ENCODE data around the gene HIP1. TPM values are rescaled to one million over a fixed set of nuclear protein-coding genes. Genes with fewer than 3 reads are reported as not detected.

HIP1 gene
- total and polyA plus RNA-seq, 2 of the 4 experiments (the other 2 are of a cell fraction) = 6.8 to 10.0 TPM

- no peak overlapping the region for H2AK5ac ChIP-seq (ENCODE audit: low read depth, low read length)
- H4K8ac ChIP-seq (ENCODE audit: low read depth in 2 of 2, low read length in 2 of 2) = no peak overlapping the region
- H2AFZ ChIP-seq (replicated peaks; ENCODE audit: low read length, poor library complexity) = no peak overlapping the region
- no TSS peak for BruUV-seq (replicated peaks)
- no peak for ATAC-seq (ENCODE audit: low read depth)
- H3K9me3 ChIP-seq (ENCODE audit: control insufficient read depth, insufficient read depth, low read length) = no peaks in the 10 kb centered on the region
- H3K4ac ChIP-seq (ENCODE audit: low read depth, low read length) = no peak overlapping the region
- H3K14ac ChIP-seq (replicated peaks; ENCODE audit: low read depth, low read length) = no peak overlapping the region
- ChIA-PET CTCF (no interaction called here), POLR2A (ENCODE audit: unreplicated experiment) (no interaction called here)
- no peak overlapping the region for H3K27ac ChIP-seq (ENCODE audit: insufficient read depth, low read length)
- 0 out of 2 replicates have a peak, but pooled peaks cover 5% of the 10 kb centered on the region for H3K9me1 ChIP-seq (ENCODE audit: insufficient read depth, low read length)
- intact Hi-C loops (cut with micrococcal nuclease) (no loop called here), in situ Hi-C loops (cut with MboI; ENCODE audit: low sequenced_read_pairs) (no loop called here), dilution Hi-C loops (cut with HindIII; ENCODE audit: low sequenced_read_pairs, unreplicated experiment) (no loop called here)
- H3K4me2 ChIP-seq (ENCODE audit: low read depth, low read length) = no peak overlapping the region
- no peaks in the 10 kb centered on the region for H3K36me3 ChIP-seq (ENCODE audit: control insufficient read depth, insufficient read depth, low read length)
- H4K20me1 ChIP-seq (ENCODE audit: insufficient read depth, low read length) = no peaks in the 10 kb centered on the region; the same call in 1 of the 2 replicates
- no peak overlapping the region for H3K56ac ChIP-seq (ENCODE audit: extremely low read depth, insufficient read depth, low read length)
- no peak overlapping the region for H3K18ac ChIP-seq (ENCODE audit: low read depth, low read length)
- no peak overlapping the region for H2AK9ac ChIP-seq (replicated peaks; ENCODE audit: low read depth, low read length, poor library complexity)
- no peaks in the 10 kb centered on the region for H3K27me3 ChIP-seq (ENCODE audit: control insufficient read depth, insufficient read depth, low read length)
- H4K91ac ChIP-seq (ENCODE audit: insufficient read depth, low read depth, low read length) = no peak overlapping the region
- TF ChIP-seq POLR2A (IDR thresholded peaks at IDR 0.05; ENCODE audit: low read depth, low read length) = no peak
- TF ChIP-seq NFE2L2 (IDR thresholded peaks at IDR 0.05; ENCODE audit: low read depth, low read length) = no peak
- TF ChIP-seq SMC3 (IDR thresholded peaks at IDR 0.05; ENCODE audit: low read depth, low read length) = no peak
- no peak for TF ChIP-seq FOS (IDR thresholded peaks at IDR 0.05; ENCODE audit: low read depth, low read length)
- no peak for TF ChIP-seq RCOR1 (IDR thresholded peaks at IDR 0.05; ENCODE audit: insufficient replicate concordance, low read length)
- TF ChIP-seq MAZ (IDR thresholded peaks at IDR 0.05; ENCODE audit: borderline replicate concordance, low read depth, low read length) = no peak
- TF ChIP-seq BHLHE40 (IDR thresholded peaks at IDR 0.05; ENCODE audit: low read depth, low read length) = no peak
- TF ChIP-seq MAFK (IDR thresholded peaks at IDR 0.05; ENCODE audit: low read depth, low read length) = no peak
- TF ChIP-seq RFX5 (IDR thresholded peaks at IDR 0.05; ENCODE audit: low read depth, low read length) = no peak
- no peak for TF ChIP-seq USF2 (IDR thresholded peaks at IDR 0.05; ENCODE audit: low read depth, low read length)
- no peak for TF ChIP-seq CEBPB (IDR thresholded peaks at IDR 0.05; ENCODE audit: low read depth, low read length)
- H3K79me1 ChIP-seq (ENCODE audit: low read depth in 1 of 2, low read length in 2 of 2) = peaks cover 2 to 28% of the 10 kb centered on the region in 2 experiments; a peak in 3 of 4 replicates
- H2BK20ac ChIP-seq (ENCODE audit: low read depth, low read length) = no peak overlapping the region
- no peak for DNase-seq
- H4K5ac ChIP-seq (ENCODE audit: low read depth, low read length) = no peak overlapping the region
- H2BK120ac ChIP-seq (ENCODE audit: low read depth, low read length) = no peak overlapping the region
- no peak overlapping the region for H2BK5ac ChIP-seq (ENCODE audit: low read depth, low read length, poor library complexity, severe bottlenecking)
- no peak overlapping the region for H3K4me3 ChIP-seq (ENCODE audit: insufficient read depth, low read depth, low read length)
- no peak overlapping the region for H2BK15ac ChIP-seq (ENCODE audit: low read depth, low read length)
- H3K4me1 ChIP-seq (ENCODE audit: control insufficient read depth, insufficient read depth, low read length) = 0 out of 2 replicates have a peak, but pooled peaks cover 2% of the 10 kb centered on the region
- H3K23ac ChIP-seq (ENCODE audit: low read depth, low read length) = no peak overlapping the region
- no peak overlapping the region for H3K9ac ChIP-seq (ENCODE audit: low read depth, low read length)
- no CpG with 5 or more reads among the region's 4 CpGs for WGBS, 2 experiments (ENCODE audit: extremely low coverage in 2 of 2, insufficient read length in 1 of 2)
Observed at GRCh38 chr7:75613351-75613750, 125.4 kb downstream of the HIP1 start.
